PC-3 (cell line): ENCODE results near the gene STXBP1.

Experiments
- CTCF ChIP-seq: fragments of 300-600 bp; sonication (generic); conservative IDR thresholded peaks from 2 replicates; pipeline ENCODE4 v1.5.1; 2017; ENCODE audit warnings: antibody characterized with exemption, low read depth, mild to moderate bottlenecking, low read length
- EZH2 ChIP-seq: fragments of 300-600 bp; sonication (generic); IDR thresholded peaks from one replicate; pipeline ENCODE4 v1.6.1; 2017; ENCODE audit warnings: antibody characterized with exemption, mild to moderate bottlenecking, low read length; ENCODE audit not compliant: unreplicated experiment

DNA sequence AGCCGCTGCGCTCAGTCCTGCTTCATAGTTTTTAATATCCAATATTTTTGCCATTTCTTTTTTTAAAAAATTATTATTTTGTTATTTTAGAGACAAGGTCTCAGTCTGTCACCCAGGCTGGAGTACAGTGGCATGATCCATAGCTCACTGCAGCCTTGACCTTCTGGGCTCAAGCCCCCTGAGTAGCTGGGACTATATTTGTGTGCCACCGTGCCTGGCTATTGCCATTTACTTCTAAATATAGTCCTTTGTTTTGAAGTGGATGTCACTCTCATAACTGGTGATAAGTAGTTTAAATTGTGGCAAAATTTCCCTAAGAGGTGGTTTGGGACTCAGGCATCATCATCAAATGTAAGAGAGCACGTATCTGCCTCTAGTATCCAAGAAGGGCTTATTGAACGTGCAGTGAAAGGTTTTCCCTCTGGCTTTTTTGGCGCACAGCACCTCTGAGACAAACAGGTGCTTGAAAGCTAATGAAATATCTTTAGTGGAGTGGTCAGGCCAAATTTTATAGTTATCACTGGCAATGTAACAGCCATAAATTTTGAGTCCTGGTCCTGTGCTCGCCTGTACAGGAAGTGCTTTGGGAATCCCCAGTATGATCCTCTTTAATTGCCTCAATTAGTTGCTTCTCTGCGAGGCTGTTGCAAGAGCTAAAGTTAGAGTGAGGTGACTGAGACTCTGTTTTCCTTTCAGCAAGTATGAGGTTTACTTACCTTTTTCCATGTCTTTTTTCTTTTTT lies 14.8 kb downstream of the STXBP1 start:
- TF ChIP-seq CTCF (no peak), EZH2 (no peak)
